ENCODE measurements around the gene RAB29.

DNA sequence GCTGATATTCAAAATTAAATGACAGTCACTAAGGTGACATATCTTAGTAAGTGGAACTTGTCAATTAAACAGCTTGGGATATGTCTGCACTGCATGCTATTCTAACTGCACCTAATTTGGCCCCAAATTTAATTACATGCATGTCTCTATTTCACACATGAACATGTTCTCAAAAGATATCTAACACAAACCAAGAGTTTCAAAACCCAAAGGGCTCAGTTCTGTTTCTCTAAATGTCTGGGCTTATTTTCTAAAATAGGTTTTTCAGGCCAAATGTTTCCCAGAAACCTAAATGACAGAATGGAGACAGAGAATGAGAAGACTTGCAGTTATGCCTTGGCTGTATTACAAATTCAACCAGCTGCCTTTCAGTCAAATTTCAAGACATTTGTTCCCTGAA, 11.3 kb downstream of the RAB29 start:
- TF ChIP-seq, protein P1, sequence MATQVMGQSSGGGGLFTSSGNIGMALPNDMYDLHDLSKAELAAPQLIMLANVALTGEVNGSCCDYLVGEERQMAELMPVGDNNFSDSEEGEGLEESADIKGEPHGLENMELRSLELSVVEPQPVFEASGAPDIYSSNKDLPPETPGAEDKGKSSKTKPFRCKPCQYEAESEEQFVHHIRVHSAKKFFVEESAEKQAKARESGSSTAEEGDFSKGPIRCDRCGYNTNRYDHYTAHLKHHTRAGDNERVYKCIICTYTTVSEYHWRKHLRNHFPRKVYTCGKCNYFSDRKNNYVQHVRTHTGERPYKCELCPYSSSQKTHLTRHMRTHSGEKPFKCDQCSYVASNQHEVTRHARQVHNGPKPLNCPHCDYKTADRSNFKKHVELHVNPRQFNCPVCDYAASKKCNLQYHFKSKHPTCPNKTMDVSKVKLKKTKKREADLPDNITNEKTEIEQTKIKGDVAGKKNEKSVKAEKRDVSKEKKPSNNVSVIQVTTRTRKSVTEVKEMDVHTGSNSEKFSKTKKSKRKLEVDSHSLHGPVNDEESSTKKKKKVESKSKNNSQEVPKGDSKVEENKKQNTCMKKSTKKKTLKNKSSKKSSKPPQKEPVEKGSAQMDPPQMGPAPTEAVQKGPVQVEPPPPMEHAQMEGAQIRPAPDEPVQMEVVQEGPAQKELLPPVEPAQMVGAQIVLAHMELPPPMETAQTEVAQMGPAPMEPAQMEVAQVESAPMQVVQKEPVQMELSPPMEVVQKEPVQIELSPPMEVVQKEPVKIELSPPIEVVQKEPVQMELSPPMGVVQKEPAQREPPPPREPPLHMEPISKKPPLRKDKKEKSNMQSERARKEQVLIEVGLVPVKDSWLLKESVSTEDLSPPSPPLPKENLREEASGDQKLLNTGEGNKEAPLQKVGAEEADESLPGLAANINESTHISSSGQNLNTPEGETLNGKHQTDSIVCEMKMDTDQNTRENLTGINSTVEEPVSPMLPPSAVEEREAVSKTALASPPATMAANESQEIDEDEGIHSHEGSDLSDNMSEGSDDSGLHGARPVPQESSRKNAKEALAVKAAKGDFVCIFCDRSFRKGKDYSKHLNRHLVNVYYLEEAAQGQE (IDR thresholded peaks at IDR 0.05; ENCODE audit: low read depth, low read length), result no peak
- TF ChIP-seq, protein P2, sequence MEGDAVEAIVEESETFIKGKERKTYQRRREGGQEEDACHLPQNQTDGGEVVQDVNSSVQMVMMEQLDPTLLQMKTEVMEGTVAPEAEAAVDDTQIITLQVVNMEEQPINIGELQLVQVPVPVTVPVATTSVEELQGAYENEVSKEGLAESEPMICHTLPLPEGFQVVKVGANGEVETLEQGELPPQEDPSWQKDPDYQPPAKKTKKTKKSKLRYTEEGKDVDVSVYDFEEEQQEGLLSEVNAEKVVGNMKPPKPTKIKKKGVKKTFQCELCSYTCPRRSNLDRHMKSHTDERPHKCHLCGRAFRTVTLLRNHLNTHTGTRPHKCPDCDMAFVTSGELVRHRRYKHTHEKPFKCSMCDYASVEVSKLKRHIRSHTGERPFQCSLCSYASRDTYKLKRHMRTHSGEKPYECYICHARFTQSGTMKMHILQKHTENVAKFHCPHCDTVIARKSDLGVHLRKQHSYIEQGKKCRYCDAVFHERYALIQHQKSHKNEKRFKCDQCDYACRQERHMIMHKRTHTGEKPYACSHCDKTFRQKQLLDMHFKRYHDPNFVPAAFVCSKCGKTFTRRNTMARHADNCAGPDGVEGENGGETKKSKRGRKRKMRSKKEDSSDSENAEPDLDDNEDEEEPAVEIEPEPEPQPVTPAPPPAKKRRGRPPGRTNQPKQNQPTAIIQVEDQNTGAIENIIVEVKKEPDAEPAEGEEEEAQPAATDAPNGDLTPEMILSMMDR (IDR thresholded peaks at IDR 0.05), result no peak
- TF ChIP-seq POLR2AphosphoS5 (IDR thresholded peaks at IDR 0.05; ENCODE audit: low read depth, low read length), result no peak
- no peak for TF ChIP-seq JUND (IDR thresholded peaks at IDR 0.05)
- no peak for TF ChIP-seq TEAD4 (IDR thresholded peaks at IDR 0.05; ENCODE audit: borderline replicate concordance, insufficient read depth)
- TF ChIP-seq, protein P3, sequence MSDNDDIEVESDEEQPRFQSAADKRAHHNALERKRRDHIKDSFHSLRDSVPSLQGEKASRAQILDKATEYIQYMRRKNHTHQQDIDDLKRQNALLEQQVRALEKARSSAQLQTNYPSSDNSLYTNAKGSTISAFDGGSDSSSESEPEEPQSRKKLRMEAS (IDR thresholded peaks at IDR 0.05; ENCODE audit: low read depth), result no peak
- TF ChIP-seq RXRA (IDR thresholded peaks at IDR 0.05; ENCODE audit: borderline replicate concordance, low read depth), result no peak
